ENCODE measurements around the gene MYBPC2.

DNA sequence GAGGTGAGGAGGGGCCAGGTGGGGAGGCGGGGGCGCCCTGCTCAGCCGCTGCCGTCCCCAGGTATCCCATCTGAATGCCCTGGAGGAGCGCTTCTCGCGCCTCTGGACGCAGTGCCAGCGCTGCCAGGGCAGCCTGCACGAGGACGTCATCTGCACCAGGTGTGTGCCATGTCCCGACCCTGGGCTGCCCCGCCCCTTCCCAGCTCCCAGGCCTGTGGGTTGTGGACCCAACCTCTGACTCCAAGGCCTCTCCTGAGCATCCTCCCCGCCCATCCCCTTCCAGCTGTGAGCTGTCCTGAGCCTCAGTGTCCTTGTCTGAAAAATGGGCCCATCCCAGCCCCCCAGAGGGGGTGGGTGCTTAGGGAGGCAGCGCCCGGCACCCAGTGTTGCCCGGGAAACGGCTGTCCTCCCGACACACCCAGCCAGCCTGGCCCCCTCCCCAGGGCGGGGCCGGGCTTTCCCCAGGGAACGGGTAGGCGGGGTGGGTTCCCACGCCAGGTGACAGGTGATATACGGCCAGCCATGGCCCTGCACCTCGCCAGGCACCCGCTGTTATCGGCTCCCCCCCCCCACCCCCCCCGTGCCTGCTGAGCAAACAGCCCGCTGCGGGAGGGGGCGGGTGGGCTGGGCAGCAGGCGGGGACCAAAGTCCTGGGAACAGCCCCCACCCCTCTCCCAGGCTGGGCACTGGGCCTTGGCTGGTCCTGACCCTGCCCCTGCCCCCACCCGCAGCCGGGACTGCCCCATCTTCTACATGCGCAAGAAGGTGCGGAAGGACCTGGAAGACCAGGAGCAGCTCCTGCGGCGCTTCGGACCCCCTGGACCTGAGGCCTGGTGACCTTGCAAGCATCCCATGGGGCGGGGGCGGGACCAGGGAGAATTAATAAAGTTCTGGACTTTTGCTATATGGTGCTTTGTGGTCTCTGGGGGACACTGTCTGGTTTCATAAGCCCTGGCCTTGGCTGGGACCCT lies 15.3 kb upstream of the MYBPC2 start:
- TF ChIP-seq, protein P1, sequence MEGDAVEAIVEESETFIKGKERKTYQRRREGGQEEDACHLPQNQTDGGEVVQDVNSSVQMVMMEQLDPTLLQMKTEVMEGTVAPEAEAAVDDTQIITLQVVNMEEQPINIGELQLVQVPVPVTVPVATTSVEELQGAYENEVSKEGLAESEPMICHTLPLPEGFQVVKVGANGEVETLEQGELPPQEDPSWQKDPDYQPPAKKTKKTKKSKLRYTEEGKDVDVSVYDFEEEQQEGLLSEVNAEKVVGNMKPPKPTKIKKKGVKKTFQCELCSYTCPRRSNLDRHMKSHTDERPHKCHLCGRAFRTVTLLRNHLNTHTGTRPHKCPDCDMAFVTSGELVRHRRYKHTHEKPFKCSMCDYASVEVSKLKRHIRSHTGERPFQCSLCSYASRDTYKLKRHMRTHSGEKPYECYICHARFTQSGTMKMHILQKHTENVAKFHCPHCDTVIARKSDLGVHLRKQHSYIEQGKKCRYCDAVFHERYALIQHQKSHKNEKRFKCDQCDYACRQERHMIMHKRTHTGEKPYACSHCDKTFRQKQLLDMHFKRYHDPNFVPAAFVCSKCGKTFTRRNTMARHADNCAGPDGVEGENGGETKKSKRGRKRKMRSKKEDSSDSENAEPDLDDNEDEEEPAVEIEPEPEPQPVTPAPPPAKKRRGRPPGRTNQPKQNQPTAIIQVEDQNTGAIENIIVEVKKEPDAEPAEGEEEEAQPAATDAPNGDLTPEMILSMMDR (IDR thresholded peaks at IDR 0.05) = no peak
- TF ChIP-seq POLR2A (IDR thresholded peaks at IDR 0.05) = no peak

Measured in thyroid gland (tissue), 4 donors.